Measurements from ENCODE around the gene UBE2R2. TPM values are rescaled to one million over a fixed set of nuclear protein-coding genes. Genes with fewer than 3 reads are reported as not detected.

UBE2R2 gene
- total RNA-seq, 1 experiment from 2014 or later, result 52.1 TPM

DNA sequence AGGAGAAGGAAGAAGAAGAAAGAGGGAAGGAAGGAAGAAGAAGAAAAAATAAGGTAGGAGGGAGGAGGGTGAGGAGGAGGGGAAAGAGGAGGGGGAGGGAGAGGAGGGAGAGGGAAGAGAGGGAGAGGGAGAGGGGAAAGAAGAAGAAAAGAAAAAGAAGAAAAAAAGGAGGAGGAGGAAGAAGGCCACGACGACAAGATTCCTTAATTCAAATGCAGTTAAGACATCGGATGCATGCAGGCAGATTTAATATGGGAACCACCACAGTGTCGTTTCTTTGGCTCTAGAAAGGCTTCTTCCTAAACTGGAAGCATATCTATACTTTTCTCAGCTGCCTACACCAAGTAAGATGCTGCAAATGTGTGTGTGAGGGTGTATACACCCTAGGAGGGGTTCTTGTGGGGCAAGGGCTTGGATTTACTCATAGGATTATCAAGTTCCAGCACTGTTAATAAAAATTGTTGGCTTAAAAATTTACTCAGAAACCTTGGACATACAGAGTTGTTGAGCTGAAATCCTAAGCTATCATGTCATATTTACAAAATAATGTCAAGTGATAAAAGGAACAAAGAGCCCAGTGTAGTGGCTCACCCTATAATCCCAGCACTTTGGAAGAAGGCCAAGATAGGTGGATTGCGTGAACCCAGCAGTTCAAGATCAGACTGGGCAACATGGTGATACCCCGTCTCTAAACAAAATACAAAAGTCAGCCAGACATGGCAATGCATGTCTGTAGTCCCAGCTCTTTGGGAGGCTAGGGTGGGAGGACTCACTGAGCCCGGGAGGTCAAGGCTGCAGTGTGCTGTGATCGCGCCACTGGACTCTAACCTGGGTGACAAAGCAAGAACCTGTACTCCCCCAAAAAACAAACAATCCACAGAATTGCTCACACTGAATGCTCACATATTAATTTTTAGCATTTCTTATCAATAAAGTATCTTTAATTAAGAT is 123.2 kb downstream of the UBE2R2 start:
- Histone ChIP-seq H3K23me2 (ENCODE audit: insufficient read length, low read depth, low read length, poor library complexity, severe bottlenecking) (no peaks in the 10 kb centered on the region), H3K18ac (ENCODE audit: insufficient read length, low read depth, low read length) (no peak overlapping the region), H3K9me3 (ENCODE audit: control insufficient read depth, low read depth, low read length) (no peaks in the 10 kb centered on the region), H2AFZ (ENCODE audit: low read length) (no peak overlapping the region), H3K79me2 (ENCODE audit: insufficient read depth, low read length) (no peaks in the 10 kb centered on the region), H3K56ac (ENCODE audit: insufficient read length, low read depth, low read length) (no peak overlapping the region), H2BK15ac (ENCODE audit: low read depth, low read length) (no peak overlapping the region), H2BK12ac (ENCODE audit: insufficient read length, low read depth, low read length) (no peak overlapping the region), H3K4me1 (ENCODE audit: insufficient read depth, low read length) (peaks cover 2% of the 10 kb centered on the region; the same call in 1 of the 2 replicates), H4K8ac (replicated peaks; ENCODE audit: insufficient read length, low read depth, low read length) (no peak overlapping the region), H3K27ac (ENCODE audit: insufficient read length, low read depth, low read length) (no peak overlapping the region), H4K20me1 (ENCODE audit: control insufficient read depth, insufficient read depth, insufficient read length) (no peaks in the 10 kb centered on the region), H3T11ph (ENCODE audit: low read length) (no peak overlapping the region), H3K4me2 (ENCODE audit: insufficient read depth, insufficient read length, low read length) (no peak overlapping the region), H4K5ac (ENCODE audit: insufficient read length, low read depth, low read length) (no peak overlapping the region), H3K4ac (ENCODE audit: low read depth, low read length) (no peak overlapping the region), H3K27me3 (ENCODE audit: insufficient read depth, low read length) (no peaks in the 10 kb centered on the region), H3K79me1 (ENCODE audit: insufficient read depth, low read depth, low read length, poor library complexity, severe bottlenecking) (peaks cover 3% of the 10 kb centered on the region), H2BK120ac (ENCODE audit: low read depth, low read length, poor library complexity, severe bottlenecking) (no peak overlapping the region), H3K14ac (ENCODE audit: insufficient read depth, low read length) (no peak overlapping the region), H2BK5ac (ENCODE audit: insufficient read length, low read length) (no peak overlapping the region), H2AK5ac (ENCODE audit: insufficient read length, low read length) (no peak overlapping the region), H3K23ac (ENCODE audit: insufficient read length, low read depth, low read length) (no peak overlapping the region), H4K91ac (ENCODE audit: insufficient read length, low read depth, low read length) (no peak overlapping the region), H2BK20ac (ENCODE audit: low read depth, low read length, poor library complexity, severe bottlenecking) (no peak overlapping the region), H3K9ac (ENCODE audit: extremely low read depth, insufficient read length, low read length) (no peak overlapping the region)
- no peak for DNase-seq
- Mint-ChIP-seq H3K27me3 (ENCODE audit: low read depth) (no peaks in the 10 kb centered on the region), H3K27ac (no peak overlapping the region; a peak in 2 of 7 replicates), H3K4me1 (peaks cover 5 to 6% of the 10 kb centered on the region in 2 experiments; a peak in 3 of 4 replicates), H3K36me3 (ENCODE audit: insufficient read depth in 1 of 3, low read depth in 3 of 3) (peaks cover 44 to 89% (median 71%) of the 10 kb centered on the region in 3 experiments), H3K9me3 (no peaks in the 10 kb centered on the region), H3K4me3 (no peak overlapping the region)
- WGBS (ENCODE audit: extremely low coverage, insufficient read length, low lambda C conversion rate), result no CpG with 5 or more reads among the region's 9 CpGs
- TF ChIP-seq, protein P1, sequence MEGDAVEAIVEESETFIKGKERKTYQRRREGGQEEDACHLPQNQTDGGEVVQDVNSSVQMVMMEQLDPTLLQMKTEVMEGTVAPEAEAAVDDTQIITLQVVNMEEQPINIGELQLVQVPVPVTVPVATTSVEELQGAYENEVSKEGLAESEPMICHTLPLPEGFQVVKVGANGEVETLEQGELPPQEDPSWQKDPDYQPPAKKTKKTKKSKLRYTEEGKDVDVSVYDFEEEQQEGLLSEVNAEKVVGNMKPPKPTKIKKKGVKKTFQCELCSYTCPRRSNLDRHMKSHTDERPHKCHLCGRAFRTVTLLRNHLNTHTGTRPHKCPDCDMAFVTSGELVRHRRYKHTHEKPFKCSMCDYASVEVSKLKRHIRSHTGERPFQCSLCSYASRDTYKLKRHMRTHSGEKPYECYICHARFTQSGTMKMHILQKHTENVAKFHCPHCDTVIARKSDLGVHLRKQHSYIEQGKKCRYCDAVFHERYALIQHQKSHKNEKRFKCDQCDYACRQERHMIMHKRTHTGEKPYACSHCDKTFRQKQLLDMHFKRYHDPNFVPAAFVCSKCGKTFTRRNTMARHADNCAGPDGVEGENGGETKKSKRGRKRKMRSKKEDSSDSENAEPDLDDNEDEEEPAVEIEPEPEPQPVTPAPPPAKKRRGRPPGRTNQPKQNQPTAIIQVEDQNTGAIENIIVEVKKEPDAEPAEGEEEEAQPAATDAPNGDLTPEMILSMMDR (conservative IDR thresholded peaks at IDR 0.05), result no peak
